ENCODE results near the gene SNN.

Gene SNN

DNA sequence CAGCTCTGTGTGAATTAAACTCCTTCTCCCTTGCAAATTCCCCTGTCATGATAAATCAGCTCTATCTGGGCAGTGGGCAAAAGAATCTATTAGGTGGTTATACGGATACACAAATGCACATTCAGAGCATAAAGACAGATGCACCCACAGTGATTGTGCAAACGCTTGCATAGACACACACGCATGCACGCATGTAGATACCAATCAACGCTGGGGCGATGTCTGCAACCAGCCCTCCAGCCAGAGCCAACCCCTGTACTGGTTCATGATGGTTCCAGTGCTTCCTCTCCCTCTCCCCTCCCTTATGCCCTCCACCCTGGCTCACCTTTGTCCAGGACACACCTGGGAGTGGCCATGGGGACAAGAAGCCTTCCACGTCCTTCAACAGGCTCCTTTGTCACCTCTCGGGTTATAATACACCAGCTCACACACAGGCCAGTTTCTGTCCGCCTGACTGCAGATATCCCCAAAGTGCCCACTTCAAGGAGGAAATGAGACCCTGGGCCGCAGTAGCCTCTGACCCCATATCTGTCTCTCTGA is 33.1 kb upstream of the SNN start:
- Histone ChIP-seq H3K9me3 (ENCODE audit: insufficient read depth, low read depth, low read length) (no peaks in the 10 kb centered on the region), H2AFZ (ENCODE audit: low read length) (no peak overlapping the region), H3K9me2 (replicated peaks; ENCODE audit: low read depth, low read length) (no peaks in the 10 kb centered on the region), H3K36me3 (ENCODE audit: insufficient read depth, low read length) (no peaks in the 10 kb centered on the region), H4K20me1 (ENCODE audit: insufficient read depth, low read length, poor library complexity, severe bottlenecking) (no peaks in the 10 kb centered on the region), H3K27me3 (ENCODE audit: insufficient read depth, low read length, poor library complexity, severe bottlenecking) (no peaks in the 10 kb centered on the region), H3K9ac (ENCODE audit: low read depth, low read length, poor library complexity, severe bottlenecking) (no peak overlapping the region), H3K4me2 (ENCODE audit: low read depth, low read length, poor library complexity, severe bottlenecking) (no peak overlapping the region), H3K79me2 (ENCODE audit: insufficient read depth, low read length) (no peaks in the 10 kb centered on the region), H3F3A (ENCODE audit: low read depth) (no peaks in the 10 kb centered on the region), H3K4me1 (ENCODE audit: insufficient read depth, low read length, poor library complexity, severe bottlenecking) (no peaks in the 10 kb centered on the region), H3K4me3 (ENCODE audit: low read length, poor library complexity, severe bottlenecking) (no peak overlapping the region)
- TF ChIP-seq EZH2phosphoT487 (IDR thresholded peaks at IDR 0.05; ENCODE audit: borderline replicate concordance): no peak
- TF ChIP-seq, protein P1, sequence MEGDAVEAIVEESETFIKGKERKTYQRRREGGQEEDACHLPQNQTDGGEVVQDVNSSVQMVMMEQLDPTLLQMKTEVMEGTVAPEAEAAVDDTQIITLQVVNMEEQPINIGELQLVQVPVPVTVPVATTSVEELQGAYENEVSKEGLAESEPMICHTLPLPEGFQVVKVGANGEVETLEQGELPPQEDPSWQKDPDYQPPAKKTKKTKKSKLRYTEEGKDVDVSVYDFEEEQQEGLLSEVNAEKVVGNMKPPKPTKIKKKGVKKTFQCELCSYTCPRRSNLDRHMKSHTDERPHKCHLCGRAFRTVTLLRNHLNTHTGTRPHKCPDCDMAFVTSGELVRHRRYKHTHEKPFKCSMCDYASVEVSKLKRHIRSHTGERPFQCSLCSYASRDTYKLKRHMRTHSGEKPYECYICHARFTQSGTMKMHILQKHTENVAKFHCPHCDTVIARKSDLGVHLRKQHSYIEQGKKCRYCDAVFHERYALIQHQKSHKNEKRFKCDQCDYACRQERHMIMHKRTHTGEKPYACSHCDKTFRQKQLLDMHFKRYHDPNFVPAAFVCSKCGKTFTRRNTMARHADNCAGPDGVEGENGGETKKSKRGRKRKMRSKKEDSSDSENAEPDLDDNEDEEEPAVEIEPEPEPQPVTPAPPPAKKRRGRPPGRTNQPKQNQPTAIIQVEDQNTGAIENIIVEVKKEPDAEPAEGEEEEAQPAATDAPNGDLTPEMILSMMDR (conservative IDR thresholded peaks at IDR 0.05; ENCODE audit: low read length): no peak

DNA sequence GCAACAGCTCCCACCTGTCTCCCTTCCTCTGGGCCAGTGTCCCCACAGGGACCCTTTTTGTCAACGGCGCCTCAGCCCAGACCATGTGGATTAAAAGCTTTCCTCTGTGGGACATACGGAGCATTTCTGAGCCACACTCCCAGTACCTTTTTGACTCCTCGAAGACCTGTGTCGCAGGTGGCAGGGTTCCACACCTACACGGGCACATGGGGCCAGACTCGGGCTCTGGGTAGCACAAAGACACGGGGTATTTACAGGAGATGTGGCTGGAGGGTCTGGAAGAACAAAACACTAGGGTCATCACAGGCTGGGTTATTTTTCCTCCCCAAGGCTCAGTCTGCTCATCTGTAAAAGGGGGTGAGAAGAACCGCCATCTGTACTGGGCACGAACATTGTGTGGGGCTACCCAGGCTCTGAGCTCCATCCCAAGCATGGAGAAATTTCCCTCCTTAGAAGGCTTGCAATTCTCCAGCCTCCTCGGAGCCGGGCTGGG is 32.5 kb upstream of the SNN start:
- Histone ChIP-seq H3K9me3 (ENCODE audit: insufficient read depth, low read depth, low read length) (no peaks in the 10 kb centered on the region), H3K9ac (ENCODE audit: low read depth, low read length, poor library complexity, severe bottlenecking) (no peak overlapping the region), H3K27me3 (ENCODE audit: insufficient read depth, low read length, poor library complexity, severe bottlenecking) (no peaks in the 10 kb centered on the region), H3F3A (ENCODE audit: low read depth) (no peaks in the 10 kb centered on the region), H4K20me1 (ENCODE audit: insufficient read depth, low read length, poor library complexity, severe bottlenecking) (no peaks in the 10 kb centered on the region), H2AFZ (ENCODE audit: low read length) (no peak overlapping the region), H3K79me2 (ENCODE audit: insufficient read depth, low read length) (no peaks in the 10 kb centered on the region), H3K4me1 (ENCODE audit: insufficient read depth, low read length, poor library complexity, severe bottlenecking) (no peaks in the 10 kb centered on the region), H3K36me3 (ENCODE audit: insufficient read depth, low read length) (no peaks in the 10 kb centered on the region), H3K9me2 (replicated peaks; ENCODE audit: low read depth, low read length) (no peaks in the 10 kb centered on the region), H3K4me3 (ENCODE audit: low read length, poor library complexity, severe bottlenecking) (no peak overlapping the region), H3K4me2 (ENCODE audit: low read depth, low read length, poor library complexity, severe bottlenecking) (no peak overlapping the region)
- no peak for TF ChIP-seq EZH2phosphoT487 (IDR thresholded peaks at IDR 0.05; ENCODE audit: borderline replicate concordance)
- TF ChIP-seq, protein P1 (conservative IDR thresholded peaks at IDR 0.05; ENCODE audit: low read length): no peak

DNA sequence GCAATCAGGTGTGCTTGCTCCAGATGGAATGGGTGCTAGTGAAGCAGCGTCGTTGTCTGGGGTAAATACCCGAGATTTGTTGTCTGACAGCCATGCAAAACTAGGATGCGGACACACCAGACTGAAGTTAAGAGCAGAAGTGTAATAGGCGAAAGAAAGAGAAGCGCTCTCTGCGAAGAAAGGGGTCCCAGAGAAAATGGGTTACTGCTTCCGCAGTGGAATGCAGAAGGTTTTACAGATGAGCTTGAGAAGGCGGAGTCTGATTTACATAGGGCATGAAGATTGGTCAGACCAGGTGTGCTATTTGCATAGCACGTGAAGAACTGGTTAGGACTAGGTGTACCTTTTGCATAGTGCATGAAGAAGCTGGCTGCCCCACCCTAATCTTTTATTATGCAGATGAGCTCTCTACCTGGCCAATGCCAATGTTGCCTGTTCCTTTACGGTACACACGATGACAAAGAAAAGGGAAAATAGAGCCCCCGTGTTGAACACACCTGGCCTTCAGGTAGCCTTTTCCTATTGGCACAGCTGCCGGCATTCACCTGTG is 32.0 kb upstream of the SNN start:
- Histone ChIP-seq H3K27me3 (ENCODE audit: insufficient read depth, low read length, poor library complexity, severe bottlenecking) (no peaks in the 10 kb centered on the region), H3F3A (ENCODE audit: low read depth) (no peaks in the 10 kb centered on the region), H3K9ac (ENCODE audit: low read depth, low read length, poor library complexity, severe bottlenecking) (no peak overlapping the region), H3K79me2 (ENCODE audit: insufficient read depth, low read length) (no peaks in the 10 kb centered on the region), H3K4me1 (ENCODE audit: insufficient read depth, low read length, poor library complexity, severe bottlenecking) (no peaks in the 10 kb centered on the region), H3K9me2 (replicated peaks; ENCODE audit: low read depth, low read length) (no peaks in the 10 kb centered on the region), H2AFZ (ENCODE audit: low read length) (no peak overlapping the region), H3K4me3 (ENCODE audit: low read length, poor library complexity, severe bottlenecking) (no peak overlapping the region), H3K4me2 (ENCODE audit: low read depth, low read length, poor library complexity, severe bottlenecking) (no peak overlapping the region), H3K9me3 (ENCODE audit: insufficient read depth, low read depth, low read length) (no peaks in the 10 kb centered on the region), H3K36me3 (ENCODE audit: insufficient read depth, low read length) (no peaks in the 10 kb centered on the region), H4K20me1 (ENCODE audit: insufficient read depth, low read length, poor library complexity, severe bottlenecking) (no peaks in the 10 kb centered on the region)
- TF ChIP-seq, protein P1 (conservative IDR thresholded peaks at IDR 0.05; ENCODE audit: low read length): no peak
- TF ChIP-seq EZH2phosphoT487 (IDR thresholded peaks at IDR 0.05; ENCODE audit: borderline replicate concordance): no peak
